K562 (cell line): ENCODE results near the gene CD24.

Experiments
- CXXC5 ChIP-seq: fragments of 250-450 bp; sonication (Bioruptor Pico); IDR thresholded peaks from 2 replicates; pipeline ENCODE4 v1.8.0; 2022; ENCODE audit warnings: inconsistent platforms, mild to moderate bottlenecking, moderate library complexity
- EZH2 ChIP-seq: IDR thresholded peaks from 2 replicates; pipeline ENCODE4 v1.6.1; 2012; ENCODE audit warnings: low read depth, mild to moderate bottlenecking, inconsistent platforms, low read length, borderline replicate concordance
- KAT2B ChIP-seq: IDR thresholded peaks from one replicate; pipeline ENCODE4 v1.6.1; 2012; ENCODE audit warnings: low read depth, mild to moderate bottlenecking, control low read depth, inconsistent platforms, low read length, moderate library complexity
- MTA3 ChIP-seq: fragments of 450-650 bp; formaldehyde crosslinking; IDR thresholded peaks from 2 replicates; pipeline ENCODE4 v1.6.1; 2017; ENCODE audit warnings: mild to moderate bottlenecking, borderline replicate concordance
- POLR2AphosphoS5 ChIP-seq: IDR thresholded peaks from 2 replicates; pipeline ENCODE4 v1.6.1; 2011; ENCODE audit warnings: mild to moderate bottlenecking, low read depth, low read length, moderate library complexity; ENCODE audit not compliant: control insufficient read depth, insufficient read depth
- RFX5 ChIP-seq: IDR thresholded peaks from 2 replicates; pipeline ENCODE4 v1.6.1; 2011; ENCODE audit warnings: low read depth, mild to moderate bottlenecking, improper control_type of control experiment, low read length
- SIN3B ChIP-seq: fragments of 450-650 bp; IDR thresholded peaks from 2 replicates; pipeline ENCODE4 v1.6.1; 2017; ENCODE audit warnings: low read depth, mild to moderate bottlenecking, moderate library complexity
- ZBTB7A ChIP-seq: IDR thresholded peaks from 2 replicates; pipeline ENCODE4 v1.6.1; 2011; ENCODE audit warnings: low read depth, mild to moderate bottlenecking, low read length, moderate library complexity, borderline replicate concordance; ENCODE audit not compliant: control insufficient read depth
- ZZZ3 ChIP-seq: fragments of 450-650 bp; IDR thresholded peaks from 2 replicates; pipeline ENCODE4 v1.6.1; 2016; ENCODE audit warnings: antibody characterized with exemption, mild to moderate bottlenecking, moderate library complexity
- TF ChIP-seq, protein P1 (sequence below), 2 experiments: fragments of 450-650 bp; formaldehyde crosslinking in 1 of 2; IDR thresholded peaks; 2 replicates each; pipeline versions ENCODE4 v1.4.0 to v1.6.1; 2014 to 2020; ENCODE audit warnings: mild to moderate bottlenecking in 2 of 2, borderline replicate concordance in 1 of 2, low read depth in 1 of 2
- TF ChIP-seq, protein P2 (sequence below): sonication (generic); formaldehyde crosslinking; IDR thresholded peaks from 2 replicates; pipeline ENCODE4 v1.8.0; 2023; ENCODE audit warnings: mild to moderate bottlenecking, missing genetic modification reagents
- TF ChIP-seq, protein P3 (sequence below): fragments of 450-650 bp; IDR thresholded peaks from 2 replicates; pipeline ENCODE4 v1.6.1; 2017; ENCODE audit warnings: antibody characterized with exemption, mild to moderate bottlenecking
- TF ChIP-seq, protein P4 (sequence below): sonication (generic); formaldehyde crosslinking; IDR thresholded peaks from 2 replicates; pipeline ENCODE4 v1.9.0; 2022; ENCODE audit warnings: mild to moderate bottlenecking, missing genetic modification reagents

DNA sequence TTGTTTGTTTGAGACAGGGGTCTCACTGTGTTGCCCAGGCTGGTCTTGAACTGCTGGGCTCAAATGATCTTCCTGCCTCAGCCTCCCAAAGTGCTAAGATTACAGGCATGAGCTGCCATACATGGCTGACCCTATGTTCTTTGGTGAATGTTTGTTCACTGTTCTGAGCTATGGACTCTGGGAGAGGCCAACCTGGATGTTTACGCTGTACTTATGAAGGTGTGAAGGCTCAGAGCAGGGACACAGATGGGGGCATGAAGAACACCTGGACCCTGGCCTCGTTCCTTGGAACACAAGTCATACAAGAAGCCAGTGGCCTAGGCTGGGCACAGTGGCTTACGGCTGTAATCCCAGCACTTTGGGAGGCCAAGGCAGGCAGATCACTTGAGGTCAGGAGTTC lies 21.1 kb upstream of the CD24 start:
- TF ChIP-seq POLR2AphosphoS5, result no peak
- TF ChIP-seq RFX5, result no peak
- TF ChIP-seq, protein P1, sequence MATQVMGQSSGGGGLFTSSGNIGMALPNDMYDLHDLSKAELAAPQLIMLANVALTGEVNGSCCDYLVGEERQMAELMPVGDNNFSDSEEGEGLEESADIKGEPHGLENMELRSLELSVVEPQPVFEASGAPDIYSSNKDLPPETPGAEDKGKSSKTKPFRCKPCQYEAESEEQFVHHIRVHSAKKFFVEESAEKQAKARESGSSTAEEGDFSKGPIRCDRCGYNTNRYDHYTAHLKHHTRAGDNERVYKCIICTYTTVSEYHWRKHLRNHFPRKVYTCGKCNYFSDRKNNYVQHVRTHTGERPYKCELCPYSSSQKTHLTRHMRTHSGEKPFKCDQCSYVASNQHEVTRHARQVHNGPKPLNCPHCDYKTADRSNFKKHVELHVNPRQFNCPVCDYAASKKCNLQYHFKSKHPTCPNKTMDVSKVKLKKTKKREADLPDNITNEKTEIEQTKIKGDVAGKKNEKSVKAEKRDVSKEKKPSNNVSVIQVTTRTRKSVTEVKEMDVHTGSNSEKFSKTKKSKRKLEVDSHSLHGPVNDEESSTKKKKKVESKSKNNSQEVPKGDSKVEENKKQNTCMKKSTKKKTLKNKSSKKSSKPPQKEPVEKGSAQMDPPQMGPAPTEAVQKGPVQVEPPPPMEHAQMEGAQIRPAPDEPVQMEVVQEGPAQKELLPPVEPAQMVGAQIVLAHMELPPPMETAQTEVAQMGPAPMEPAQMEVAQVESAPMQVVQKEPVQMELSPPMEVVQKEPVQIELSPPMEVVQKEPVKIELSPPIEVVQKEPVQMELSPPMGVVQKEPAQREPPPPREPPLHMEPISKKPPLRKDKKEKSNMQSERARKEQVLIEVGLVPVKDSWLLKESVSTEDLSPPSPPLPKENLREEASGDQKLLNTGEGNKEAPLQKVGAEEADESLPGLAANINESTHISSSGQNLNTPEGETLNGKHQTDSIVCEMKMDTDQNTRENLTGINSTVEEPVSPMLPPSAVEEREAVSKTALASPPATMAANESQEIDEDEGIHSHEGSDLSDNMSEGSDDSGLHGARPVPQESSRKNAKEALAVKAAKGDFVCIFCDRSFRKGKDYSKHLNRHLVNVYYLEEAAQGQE (IDR thresholded peaks at IDR 0.05; ENCODE audit: borderline replicate concordance), result no peak
- TF ChIP-seq, protein P1 (CRISPR knock-in tag; IDR thresholded peaks at IDR 0.05; ENCODE audit: low read depth), result no peak
- TF ChIP-seq ZZZ3, result no peak
- TF ChIP-seq, protein P2, sequence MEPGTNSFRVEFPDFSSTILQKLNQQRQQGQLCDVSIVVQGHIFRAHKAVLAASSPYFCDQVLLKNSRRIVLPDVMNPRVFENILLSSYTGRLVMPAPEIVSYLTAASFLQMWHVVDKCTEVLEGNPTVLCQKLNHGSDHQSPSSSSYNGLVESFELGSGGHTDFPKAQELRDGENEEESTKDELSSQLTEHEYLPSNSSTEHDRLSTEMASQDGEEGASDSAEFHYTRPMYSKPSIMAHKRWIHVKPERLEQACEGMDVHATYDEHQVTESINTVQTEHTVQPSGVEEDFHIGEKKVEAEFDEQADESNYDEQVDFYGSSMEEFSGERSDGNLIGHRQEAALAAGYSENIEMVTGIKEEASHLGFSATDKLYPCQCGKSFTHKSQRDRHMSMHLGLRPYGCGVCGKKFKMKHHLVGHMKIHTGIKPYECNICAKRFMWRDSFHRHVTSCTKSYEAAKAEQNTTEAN (CRISPR knock-in tag), result no peak
- no peak for TF ChIP-seq SIN3B
- no peak for TF ChIP-seq EZH2
- no peak for TF ChIP-seq KAT2B
- TF ChIP-seq MTA3, result no peak
- TF ChIP-seq, protein P3, sequence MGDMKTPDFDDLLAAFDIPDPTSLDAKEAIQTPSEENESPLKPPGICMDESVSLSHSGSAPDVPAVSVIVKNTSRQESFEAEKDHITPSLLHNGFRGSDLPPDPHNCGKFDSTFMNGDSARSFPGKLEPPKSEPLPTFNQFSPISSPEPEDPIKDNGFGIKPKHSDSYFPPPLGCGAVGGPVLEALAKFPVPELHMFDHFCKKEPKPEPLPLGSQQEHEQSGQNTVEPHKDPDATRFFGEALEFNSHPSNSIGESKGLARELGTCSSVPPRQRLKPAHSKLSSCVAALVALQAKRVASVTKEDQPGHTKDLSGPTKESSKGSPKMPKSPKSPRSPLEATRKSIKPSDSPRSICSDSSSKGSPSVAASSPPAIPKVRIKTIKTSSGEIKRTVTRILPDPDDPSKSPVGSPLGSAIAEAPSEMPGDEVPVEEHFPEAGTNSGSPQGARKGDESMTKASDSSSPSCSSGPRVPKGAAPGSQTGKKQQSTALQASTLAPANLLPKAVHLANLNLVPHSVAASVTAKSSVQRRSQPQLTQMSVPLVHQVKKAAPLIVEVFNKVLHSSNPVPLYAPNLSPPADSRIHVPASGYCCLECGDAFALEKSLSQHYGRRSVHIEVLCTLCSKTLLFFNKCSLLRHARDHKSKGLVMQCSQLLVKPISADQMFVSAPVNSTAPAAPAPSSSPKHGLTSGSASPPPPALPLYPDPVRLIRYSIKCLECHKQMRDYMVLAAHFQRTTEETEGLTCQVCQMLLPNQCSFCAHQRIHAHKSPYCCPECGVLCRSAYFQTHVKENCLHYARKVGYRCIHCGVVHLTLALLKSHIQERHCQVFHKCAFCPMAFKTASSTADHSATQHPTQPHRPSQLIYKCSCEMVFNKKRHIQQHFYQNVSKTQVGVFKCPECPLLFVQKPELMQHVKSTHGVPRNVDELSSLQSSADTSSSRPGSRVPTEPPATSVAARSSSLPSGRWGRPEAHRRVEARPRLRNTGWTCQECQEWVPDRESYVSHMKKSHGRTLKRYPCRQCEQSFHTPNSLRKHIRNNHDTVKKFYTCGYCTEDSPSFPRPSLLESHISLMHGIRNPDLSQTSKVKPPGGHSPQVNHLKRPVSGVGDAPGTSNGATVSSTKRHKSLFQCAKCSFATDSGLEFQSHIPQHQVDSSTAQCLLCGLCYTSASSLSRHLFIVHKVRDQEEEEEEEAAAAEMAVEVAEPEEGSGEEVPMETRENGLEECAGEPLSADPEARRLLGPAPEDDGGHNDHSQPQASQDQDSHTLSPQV, result no peak
- TF ChIP-seq CXXC5 (CRISPR knock-in tag), result no peak
- TF ChIP-seq, protein P4, sequence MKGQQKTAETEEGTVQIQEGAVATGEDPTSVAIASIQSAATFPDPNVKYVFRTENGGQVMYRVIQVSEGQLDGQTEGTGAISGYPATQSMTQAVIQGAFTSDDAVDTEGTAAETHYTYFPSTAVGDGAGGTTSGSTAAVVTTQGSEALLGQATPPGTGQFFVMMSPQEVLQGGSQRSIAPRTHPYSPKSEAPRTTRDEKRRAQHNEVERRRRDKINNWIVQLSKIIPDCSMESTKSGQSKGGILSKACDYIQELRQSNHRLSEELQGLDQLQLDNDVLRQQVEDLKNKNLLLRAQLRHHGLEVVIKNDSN (CRISPR knock-in tag), result no peak
- TF ChIP-seq ZBTB7A, result no peak
